ENCODE data around the gene LRRC2.

- TF ChIP-seq CTCF (IDR thresholded peaks at IDR 0.05 in 8 of 11, conservative IDR thresholded peaks at IDR 0.05 in 3 of 11) (no peak), POLR2AphosphoS5 (IDR thresholded peaks at IDR 0.05) (no peak), POLR2A (IDR thresholded peaks at IDR 0.05) (no peak)
These were observed 49.6 kb downstream of the LRRC2 start for GRCh38 chr3:46516521-46516920.
